ENCODE results near the gene GSN. TPM values are rescaled to one million over a fixed set of nuclear protein-coding genes. Genes with fewer than 3 reads are reported as not detected.

Gene GSN
- total and polyA plus RNA-seq, 10 of the 15 experiments (the other 5 are each of a cell fraction or from before 2014, with no cell fraction given), result 0.66 to 9.2 (median 6.2) TPM

DNA sequence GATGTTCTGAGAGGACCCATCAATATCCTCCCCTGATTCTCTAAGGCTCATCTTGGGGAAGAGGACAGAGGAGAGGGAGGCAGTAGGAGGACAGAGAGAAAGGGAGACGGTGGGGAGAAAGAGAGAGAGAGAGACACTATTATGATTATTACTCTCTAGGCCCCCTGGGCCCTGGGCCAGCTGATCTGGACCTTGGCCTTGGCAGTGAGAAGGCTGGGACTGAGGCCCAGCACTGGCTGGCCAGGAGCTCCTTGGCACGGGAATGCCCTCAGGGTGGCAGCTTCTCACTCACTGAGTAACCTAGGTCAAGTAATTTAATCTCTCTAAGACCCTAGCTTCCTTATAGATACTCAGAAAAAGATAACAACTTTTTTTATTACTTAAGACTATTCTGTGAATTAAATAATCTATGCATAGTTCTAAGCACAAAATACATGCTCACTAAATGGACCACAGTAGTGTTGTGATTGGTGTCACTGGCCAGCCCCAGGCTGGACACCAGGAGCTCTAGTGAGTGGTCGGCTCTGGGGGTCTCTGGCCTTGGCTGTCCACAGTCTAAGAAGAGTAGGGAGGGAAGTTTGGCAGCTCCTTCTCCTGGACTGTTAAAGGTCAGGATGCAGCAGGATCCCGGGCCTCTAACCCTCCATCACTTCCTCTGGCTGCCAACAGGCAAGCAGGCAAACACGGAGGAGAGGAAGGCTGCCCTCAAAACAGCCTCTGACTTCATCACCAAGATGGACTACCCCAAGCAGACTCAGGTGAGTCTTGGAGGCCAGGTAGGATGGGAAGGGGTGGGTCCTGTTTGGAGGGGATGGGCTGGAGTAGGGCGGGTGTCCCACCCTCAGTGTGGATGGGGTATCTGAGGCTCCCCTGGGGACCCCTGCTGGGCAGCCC is 50.0 kb downstream of the GSN start:
- CTCF ChIA-PET, result interaction anchor here (0.7 to 10.7 kb wide), 10 partner anchors 14 to 104 kb away, joined by 3 to 318 read pairs (median 25); no protein-coding TSS in a partner anchor
- no peak for FAIRE-seq
- POLR2A ChIA-PET, result no interaction called here

More for the DNA sequence above, 50.0 kb downstream of the GSN start:
- no peaks in the 10 kb centered on the region for H3K9me3 ChIP-seq (replicated peaks; ENCODE audit: control insufficient read depth, insufficient read depth, low read length)
- no peaks in the 10 kb centered on the region for H4K20me1 ChIP-seq (ENCODE audit: control insufficient read depth, insufficient read depth)
- ChIA-PET RAD21 (ENCODE audit: unreplicated experiment) (interaction anchor here (0.6 to 6.0 kb wide), 4 partner anchors 57 to 105 kb away, joined by 4 to 106 read pairs (median 11); no protein-coding TSS in a partner anchor), SMC1A (ENCODE audit: uncharacterized antibody, unreplicated experiment) (interaction anchor here (1.2 to 9.5 kb wide), 4 partner anchors 61 to 105 kb away, joined by 4 to 147 read pairs (median 49); no protein-coding TSS in a partner anchor)
- intact Hi-C loops (cut with micrococcal nuclease; ENCODE audit: unreplicated experiment), result no loop called here
- H3K27me3 ChIP-seq (replicated peaks in 1 of 2; ENCODE audit: control insufficient read depth in 2 of 2, insufficient read depth in 2 of 2, low read length in 1 of 2), result no peaks in the 10 kb centered on the region
- ATAC-seq (no peak), DNase-seq (ENCODE audit: low read depth, low spot score) (no peak)
- H3K4me3 ChIP-seq, result no peak overlapping the region
- no peaks in the 10 kb centered on the region; a peak in 1 of 4 replicates for H3K36me3 ChIP-seq (ENCODE audit: control insufficient read depth in 2 of 2, insufficient read depth in 2 of 2, low read length in 1 of 2)
- H3K79me2 ChIP-seq (ENCODE audit: control insufficient read depth, insufficient read depth, low read length), result no peaks in the 10 kb centered on the region
- H2AFZ ChIP-seq (ENCODE audit: control insufficient read depth, low read depth, low read length), result no peak overlapping the region
- peaks cover 9% of the 10 kb centered on the region for H3K4me1 ChIP-seq (ENCODE audit: control insufficient read depth, insufficient read depth, low read length)
- TF ChIP-seq NFIC (IDR thresholded peaks at IDR 0.05; ENCODE audit: low read depth, low read length) (no peak), EED (IDR thresholded peaks at IDR 0.05; ENCODE audit: low read depth) (no peak), CBX3 (IDR thresholded peaks at IDR 0.05; ENCODE audit: borderline replicate concordance, low read depth) (no peak), WRNIP1 (IDR thresholded peaks at IDR 0.05; ENCODE audit: borderline replicate concordance, low read depth, low read length) (no peak), HDAC6 (IDR thresholded peaks at IDR 0.05; ENCODE audit: unreplicated experiment) (no peak)
- TF ChIP-seq, protein P1, sequence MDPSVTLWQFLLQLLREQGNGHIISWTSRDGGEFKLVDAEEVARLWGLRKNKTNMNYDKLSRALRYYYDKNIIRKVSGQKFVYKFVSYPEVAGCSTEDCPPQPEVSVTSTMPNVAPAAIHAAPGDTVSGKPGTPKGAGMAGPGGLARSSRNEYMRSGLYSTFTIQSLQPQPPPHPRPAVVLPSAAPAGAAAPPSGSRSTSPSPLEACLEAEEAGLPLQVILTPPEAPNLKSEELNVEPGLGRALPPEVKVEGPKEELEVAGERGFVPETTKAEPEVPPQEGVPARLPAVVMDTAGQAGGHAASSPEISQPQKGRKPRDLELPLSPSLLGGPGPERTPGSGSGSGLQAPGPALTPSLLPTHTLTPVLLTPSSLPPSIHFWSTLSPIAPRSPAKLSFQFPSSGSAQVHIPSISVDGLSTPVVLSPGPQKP (IDR thresholded peaks at IDR 0.05; ENCODE audit: low read depth, low read length), result no peak
- TF ChIP-seq, protein P2, sequence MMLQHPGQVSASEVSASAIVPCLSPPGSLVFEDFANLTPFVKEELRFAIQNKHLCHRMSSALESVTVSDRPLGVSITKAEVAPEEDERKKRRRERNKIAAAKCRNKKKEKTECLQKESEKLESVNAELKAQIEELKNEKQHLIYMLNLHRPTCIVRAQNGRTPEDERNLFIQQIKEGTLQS (IDR thresholded peaks at IDR 0.05; ENCODE audit: borderline replicate concordance, extremely low read depth, low read depth, low read length), result no peak
- TF ChIP-seq, protein P3, sequence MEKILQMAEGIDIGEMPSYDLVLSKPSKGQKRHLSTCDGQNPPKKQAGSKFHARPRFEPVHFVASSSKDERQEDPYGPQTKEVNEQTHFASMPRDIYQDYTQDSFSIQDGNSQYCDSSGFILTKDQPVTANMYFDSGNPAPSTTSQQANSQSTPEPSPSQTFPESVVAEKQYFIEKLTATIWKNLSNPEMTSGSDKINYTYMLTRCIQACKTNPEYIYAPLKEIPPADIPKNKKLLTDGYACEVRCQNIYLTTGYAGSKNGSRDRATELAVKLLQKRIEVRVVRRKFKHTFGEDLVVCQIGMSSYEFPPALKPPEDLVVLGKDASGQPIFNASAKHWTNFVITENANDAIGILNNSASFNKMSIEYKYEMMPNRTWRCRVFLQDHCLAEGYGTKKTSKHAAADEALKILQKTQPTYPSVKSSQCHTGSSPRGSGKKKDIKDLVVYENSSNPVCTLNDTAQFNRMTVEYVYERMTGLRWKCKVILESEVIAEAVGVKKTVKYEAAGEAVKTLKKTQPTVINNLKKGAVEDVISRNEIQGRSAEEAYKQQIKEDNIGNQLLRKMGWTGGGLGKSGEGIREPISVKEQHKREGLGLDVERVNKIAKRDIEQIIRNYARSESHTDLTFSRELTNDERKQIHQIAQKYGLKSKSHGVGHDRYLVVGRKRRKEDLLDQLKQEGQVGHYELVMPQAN (conservative IDR thresholded peaks at IDR 0.05), result no peak
- TF ChIP-seq, protein P4, sequence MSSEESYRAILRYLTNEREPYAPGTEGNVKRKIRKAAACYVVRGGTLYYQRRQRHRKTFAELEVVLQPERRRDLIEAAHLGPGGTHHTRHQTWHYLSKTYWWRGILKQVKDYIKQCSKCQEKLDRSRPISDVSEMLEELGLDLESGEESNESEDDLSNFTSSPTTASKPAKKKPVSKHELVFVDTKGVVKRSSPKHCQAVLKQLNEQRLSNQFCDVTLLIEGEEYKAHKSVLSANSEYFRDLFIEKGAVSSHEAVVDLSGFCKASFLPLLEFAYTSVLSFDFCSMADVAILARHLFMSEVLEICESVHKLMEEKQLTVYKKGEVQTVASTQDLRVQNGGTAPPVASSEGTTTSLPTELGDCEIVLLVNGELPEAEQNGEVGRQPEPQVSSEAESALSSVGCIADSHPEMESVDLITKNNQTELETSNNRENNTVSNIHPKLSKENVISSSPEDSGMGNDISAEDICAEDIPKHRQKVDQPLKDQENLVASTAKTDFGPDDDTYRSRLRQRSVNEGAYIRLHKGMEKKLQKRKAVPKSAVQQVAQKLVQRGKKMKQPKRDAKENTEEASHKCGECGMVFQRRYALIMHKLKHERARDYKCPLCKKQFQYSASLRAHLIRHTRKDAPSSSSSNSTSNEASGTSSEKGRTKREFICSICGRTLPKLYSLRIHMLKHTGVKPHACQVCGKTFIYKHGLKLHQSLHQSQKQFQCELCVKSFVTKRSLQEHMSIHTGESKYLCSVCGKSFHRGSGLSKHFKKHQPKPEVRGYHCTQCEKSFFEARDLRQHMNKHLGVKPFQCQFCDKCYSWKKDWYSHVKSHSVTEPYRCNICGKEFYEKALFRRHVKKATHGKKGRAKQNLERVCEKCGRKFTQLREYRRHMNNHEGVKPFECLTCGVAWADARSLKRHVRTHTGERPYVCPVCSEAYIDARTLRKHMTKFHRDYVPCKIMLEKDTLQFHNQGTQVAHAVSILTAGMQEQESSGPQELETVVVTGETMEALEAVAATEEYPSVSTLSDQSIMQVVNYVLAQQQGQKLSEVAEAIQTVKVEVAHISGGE (CRISPR knock-in tag; IDR thresholded peaks at IDR 0.05), result no peak
- no TSS peak for BruUV-seq (replicated peaks)
- WGBS (ENCODE audit: insufficient coverage, insufficient replicate concordance, low lambda C conversion rate, missing lambda C conversion rate), result 32% methylated on average over 6 of the region's 6 CpGs
- in situ Hi-C loops (cut with MboI), result loop anchor here (5.0 kb wide), 2 partner anchors 79 to 101 kb away; no protein-coding TSS in a partner anchor
- no peak overlapping the region for H3K27ac ChIP-seq (ENCODE audit: control insufficient read depth, insufficient read depth)
- H3K9ac ChIP-seq (ENCODE audit: control insufficient read depth, insufficient read depth, low read length), result no peak overlapping the region
- no peak overlapping the region for H3K4me2 ChIP-seq (ENCODE audit: control insufficient read depth, insufficient read depth)
